Glomerular visceral epithelial cell (primary cell): ENCODE measurements around the gene CCDC12.

Source experiments
- DNase-seq: peaks from one replicate; pipeline ENCODE4 v3.0.0-alpha.2; 2016; ENCODE audit errors: extremely low spot score

The CCDC12 gene

GRCh38 chr3:46976326-46977190, at the start of gene CCDC12:
Gene CCDC12, minus strand, starts transcription at chr3:46976745. Its CDS starts 13 bp downstream, at chr3:46976732.
- peak; percentile 99 for DNase-seq

GRCh38 chr3:47024932-47025331, 48.4 kb upstream of the CCDC12 start:
- no peak for DNase-seq

- DNase-seq: no peak
These were observed 46.1 kb upstream of the CCDC12 start for GRCh38 chr3:47022641-47023071.

GRCh38 chr3:47020311-47020710, 43.8 kb upstream of the CCDC12 start:
- no peak for DNase-seq

- DNase-seq: peak; percentile 27
These were observed 42.7 kb upstream of the CCDC12 start for GRCh38 chr3:47019201-47019600.

- no peak for DNase-seq
These were observed 41.7 kb upstream of the CCDC12 start for GRCh38 chr3:47018269-47018611.

GRCh38 chr3:47017504-47018268, 41.1 kb upstream of the CCDC12 start:
- peak; percentile 59 for DNase-seq

- DNase-seq: peak; percentile 80
These were observed 40.4 kb upstream of the CCDC12 start for GRCh38 chr3:47016934-47017435.

GRCh38 chr3:47016086-47016933, 39.8 kb upstream of the CCDC12 start:
- DNase-seq: no peak

- no peak for DNase-seq
These were observed 38.6 kb upstream of the CCDC12 start for GRCh38 chr3:47015151-47015550.

GRCh38 chr3:47014036-47014435, 37.5 kb upstream of the CCDC12 start:
- no peak for DNase-seq

GRCh38 chr3:47013231-47013630, 36.7 kb upstream of the CCDC12 start:
- DNase-seq: no peak

- no peak for DNase-seq
These were observed 36.0 kb upstream of the CCDC12 start for GRCh38 chr3:47012342-47013230.

GRCh38 chr3:47011371-47011770, 34.8 kb upstream of the CCDC12 start:
- no peak for DNase-seq

GRCh38 chr3:47010910-47011309, 34.4 kb upstream of the CCDC12 start:
- DNase-seq: no peak

- DNase-seq: no peak
These were observed 33.7 kb upstream of the CCDC12 start for GRCh38 chr3:47010111-47010712.

- peak; percentile 88 for DNase-seq
These were observed 32.9 kb upstream of the CCDC12 start for GRCh38 chr3:47009225-47010110.

- no peak for DNase-seq
These were observed 32.3 kb upstream of the CCDC12 start for GRCh38 chr3:47008851-47009224.

- no peak for DNase-seq
These were observed 31.8 kb upstream of the CCDC12 start for GRCh38 chr3:47008234-47008796.
